ENCODE data around the gene RPL18.

DNA sequence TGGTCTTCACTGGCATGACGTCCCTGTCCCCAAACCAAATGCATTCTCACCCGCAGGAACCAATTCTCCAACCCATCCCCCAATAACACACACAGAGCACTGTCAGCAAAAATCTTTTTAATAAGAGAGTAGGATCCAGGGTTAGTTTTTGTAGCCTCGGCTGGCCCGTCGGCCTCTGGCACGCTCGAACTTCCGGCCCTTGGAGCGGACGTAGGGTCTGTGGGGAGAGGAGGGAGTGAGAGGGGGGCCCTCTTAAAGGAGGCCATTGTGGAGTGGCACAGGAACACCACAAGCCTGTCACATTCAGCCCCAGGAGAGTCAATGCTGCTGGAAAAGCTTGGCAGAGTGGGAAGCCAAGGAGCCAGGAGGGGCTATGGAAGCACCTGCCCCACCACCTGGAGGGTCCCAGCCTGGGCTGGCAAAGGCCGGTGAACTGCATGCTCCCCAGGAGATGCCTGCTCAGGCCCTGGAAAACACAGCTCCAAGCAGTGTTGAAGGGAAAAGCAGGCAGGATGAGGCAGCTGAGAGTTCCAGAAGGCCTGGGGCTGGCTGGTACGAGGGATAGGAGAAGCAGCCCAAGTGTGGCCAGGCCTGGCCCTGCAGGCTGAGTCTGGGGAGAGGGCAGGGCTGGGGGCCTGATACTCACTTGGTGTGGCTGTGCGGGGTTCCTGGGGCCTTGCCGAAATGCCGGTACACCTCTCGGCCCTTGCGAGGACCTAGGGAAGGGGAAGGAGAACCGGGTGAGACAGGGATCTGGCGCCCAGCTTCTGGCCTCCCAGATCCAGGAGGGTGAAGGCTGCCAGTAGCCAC is 3.5 kb downstream of the RPL18 start:
- TF ChIP-seq POLR2A (IDR thresholded peaks at IDR 0.05; ENCODE audit: low read length) (no peak), GATA1 (IDR thresholded peaks at IDR 0.05; ENCODE audit: low read depth, low read length) (no peak)

Measured in erythroblast (primary cell).